IMR-90 (cell line): ENCODE data around the gene KCNK3. TPM values are rescaled to one million over a fixed set of nuclear protein-coding genes. Genes with fewer than 3 reads are reported as not detected.

Source experiments
- ATAC-seq: fragments of 200-7000 bp; cut with Tn5 transposase; 2 replicates; pipeline ENCODE4 v1.9.1; 2020; ENCODE audit warnings: low read depth, mild to moderate bottlenecking, moderate library complexity
- BruUV-seq: library from RNA; stranded (reverse); fragments of 400-500 nt; replicated peaks from 2 replicates; lab custom pipeline; 2021; lab: Mats Ljungman, UMichigan
- CTCF ChIA-PET: fragments of 300-600 bp; formaldehyde crosslinking; extraction: SDS; loops from one replicate; lab custom pipeline; 2021; ENCODE audit warnings: antibody characterized with exemption; lab: Yijun Ruan, JAX
- POLR2A ChIA-PET: fragments of 300-600 bp; sonication (Branson Sonifier 250); formaldehyde crosslinking; loops from one replicate; lab custom pipeline; 2022; ENCODE audit warnings: antibody characterized with exemption; ENCODE audit not compliant: unreplicated experiment; lab: Charles Lee
- DNase-seq: peaks from one replicate; pipeline ENCODE4 v3.0.0; 2013
- H2AFZ ChIP-seq: replicated peaks from 2 replicates; pipeline ENCODE3; 2013; ENCODE audit warnings: low read length, mild to moderate bottlenecking; ENCODE audit not compliant: poor library complexity
- H2AK5ac ChIP-seq: 2 replicates; pipeline ENCODE4 v1.6.1; 2013; ENCODE audit warnings: low read depth, low read length, inconsistent platforms
- H2AK9ac ChIP-seq: replicated peaks from 2 replicates; pipeline ENCODE3; 2013; ENCODE audit warnings: mild to moderate bottlenecking, low read depth, low read length, moderate library complexity; ENCODE audit not compliant: poor library complexity
- H2BK120ac ChIP-seq: 2 replicates; pipeline ENCODE4 v1.6.1; 2013; ENCODE audit warnings: low read depth, low read length, inconsistent platforms
- H2BK15ac ChIP-seq: 3 replicates; pipeline ENCODE4 v1.6.1; 2013; ENCODE audit warnings: low read depth, low read length, inconsistent platforms
- H2BK20ac ChIP-seq: 2 replicates; pipeline ENCODE4 v1.6.1; 2013; ENCODE audit warnings: low read depth, mild to moderate bottlenecking, inconsistent platforms, low read length, moderate library complexity
- H2BK5ac ChIP-seq: 2 replicates; pipeline ENCODE4 v1.6.1; 2013; ENCODE audit warnings: mild to moderate bottlenecking, low read depth, low read length, inconsistent platforms; ENCODE audit not compliant: poor library complexity, severe bottlenecking
- H3K14ac ChIP-seq: replicated peaks from 2 replicates; pipeline ENCODE4 v1.6.1; 2013; ENCODE audit warnings: low read depth, low read length, inconsistent platforms
- H3K18ac ChIP-seq: 2 replicates; pipeline ENCODE4 v1.6.1; 2013; ENCODE audit warnings: low read depth, low read length, control low read depth
- H3K23ac ChIP-seq: 2 replicates; pipeline ENCODE4 v1.6.1; 2013; ENCODE audit warnings: low read depth, low read length, inconsistent platforms
- H3K27ac ChIP-seq: 2 replicates; pipeline ENCODE4 v1.5.1; 2013; ENCODE audit warnings: mild to moderate bottlenecking, control low read depth, low read length; ENCODE audit not compliant: insufficient read depth
- H3K27me3 ChIP-seq: 2 replicates; pipeline ENCODE4 v1.6.1; 2013; ENCODE audit warnings: low read length; ENCODE audit not compliant: control insufficient read depth, insufficient read depth
- H3K36me3 ChIP-seq: 2 replicates; pipeline ENCODE4 v1.6.1; 2013; ENCODE audit warnings: low read length, mixed read lengths; ENCODE audit not compliant: control insufficient read depth, insufficient read depth
- H3K4ac ChIP-seq: 2 replicates; pipeline ENCODE4 v1.6.1; 2013; ENCODE audit warnings: low read depth, low read length, inconsistent platforms
- H3K4me1 ChIP-seq: 2 replicates; pipeline ENCODE4 v1.6.1; 2013; ENCODE audit warnings: low read length, mixed read lengths; ENCODE audit not compliant: control insufficient read depth, insufficient read depth
- H3K4me2 ChIP-seq: 2 replicates; pipeline ENCODE4 v1.6.1; 2013; ENCODE audit warnings: low read depth, mild to moderate bottlenecking, control low read depth, low read length, moderate library complexity
- H3K4me3 ChIP-seq: 2 replicates; pipeline ENCODE4 v1.5.1; 2013; ENCODE audit warnings: low read depth, mild to moderate bottlenecking, control low read depth, low read length, moderate library complexity; ENCODE audit not compliant: insufficient read depth
- H3K56ac ChIP-seq: 2 replicates; pipeline ENCODE4 v1.6.1; 2013; ENCODE audit warnings: low read length, inconsistent platforms; ENCODE audit not compliant: insufficient read depth; ENCODE audit errors: extremely low read depth
- H3K79me1 ChIP-seq, 2 experiments: 2 replicates each; pipeline ENCODE4 v1.6.1; 2013; ENCODE audit warnings: low read length in 2 of 2, inconsistent platforms in 1 of 2, low read depth in 1 of 2
- H3K9ac ChIP-seq: 2 replicates; pipeline ENCODE4 v1.6.1; 2013; ENCODE audit warnings: low read depth, low read length, control low read depth
- H3K9me1 ChIP-seq: 2 replicates; pipeline ENCODE4 v1.6.1; 2013; ENCODE audit warnings: low read length, inconsistent platforms; ENCODE audit not compliant: insufficient read depth
- H3K9me3 ChIP-seq: 2 replicates; pipeline ENCODE4 v1.6.1; 2013; ENCODE audit warnings: low read length; ENCODE audit not compliant: control insufficient read depth, insufficient read depth
- H4K20me1 ChIP-seq: 2 replicates; pipeline ENCODE4 v1.6.1; 2013; ENCODE audit warnings: low read length, inconsistent platforms; ENCODE audit not compliant: insufficient read depth
- H4K5ac ChIP-seq: 2 replicates; pipeline ENCODE4 v1.6.1; 2013; ENCODE audit warnings: mild to moderate bottlenecking, low read depth, low read length, control low read depth
- H4K8ac ChIP-seq, 2 experiments: 2 replicates each; pipeline ENCODE4 v1.6.1; 2013; ENCODE audit warnings: low read depth in 2 of 2, low read length in 2 of 2, control low read depth in 1 of 2, inconsistent platforms in 1 of 2
- H4K91ac ChIP-seq: 2 replicates; pipeline ENCODE4 v1.6.1; 2013; ENCODE audit warnings: low read depth, low read length, inconsistent platforms; ENCODE audit not compliant: insufficient read depth
- CEBPB ChIP-seq: IDR thresholded peaks from 2 replicates; pipeline ENCODE4 v1.6.1; 2012; ENCODE audit warnings: low read depth, low read length, improper control_type of control experiment
- CHD1 ChIP-seq: IDR thresholded peaks from 2 replicates; pipeline ENCODE4 v1.6.1; 2012; ENCODE audit warnings: low read depth, low read length, improper control_type of control experiment
- CTCF ChIP-seq: conservative IDR thresholded peaks from 2 replicates; pipeline ENCODE4 v1.5.1; 2012; ENCODE audit warnings: mild to moderate bottlenecking, low read depth, low read length, improper control_type of control experiment
- MAFK ChIP-seq: IDR thresholded peaks from 2 replicates; pipeline ENCODE4 v1.6.1; 2012; ENCODE audit warnings: low read depth, low read length, improper control_type of control experiment
- MAZ ChIP-seq: IDR thresholded peaks from 2 replicates; pipeline ENCODE4 v1.6.1; 2012; ENCODE audit warnings: low read depth, mild to moderate bottlenecking, low read length, improper control_type of control experiment, moderate library complexity, borderline replicate concordance
- NFE2L2 ChIP-seq: fragments of 150-350 bp; IDR thresholded peaks from 2 replicates; pipeline ENCODE4 v1.6.1; 2016; ENCODE audit warnings: low read depth, mild to moderate bottlenecking, low read length
- POLR2A ChIP-seq: IDR thresholded peaks from 2 replicates; pipeline ENCODE4 v1.6.1; 2012; ENCODE audit warnings: mild to moderate bottlenecking, low read depth, low read length
- RCOR1 ChIP-seq: IDR thresholded peaks from 2 replicates; pipeline ENCODE4 v1.6.1; 2012; ENCODE audit warnings: mild to moderate bottlenecking, low read length, improper control_type of control experiment; ENCODE audit not compliant: insufficient replicate concordance
- RFX5 ChIP-seq: IDR thresholded peaks from 2 replicates; pipeline ENCODE4 v1.8.0; 2012; ENCODE audit warnings: low read depth, mild to moderate bottlenecking, low read length, moderate library complexity
- SMC3 ChIP-seq: fragments of 150-350 bp; IDR thresholded peaks from 2 replicates; pipeline ENCODE4 v1.6.1; 2016; ENCODE audit warnings: low read depth, mild to moderate bottlenecking, antibody characterized with exemption, low read length, moderate library complexity
- WGBS, 2 experiments: methylation state at CpG; one replicate each; pipeline versions ENCODE4 v1.1.5 to v1.1.7; 2013; ENCODE audit warnings: missing lambda C conversion rate in 2 of 2; ENCODE audit not compliant: insufficient read length in 1 of 2; ENCODE audit errors: extremely low coverage in 2 of 2; 5-methylcytosine and 5-hydroxymethylcytosine counted together
- dilution Hi-C: fragments of 300-500 bp; cut with HindIII; formaldehyde crosslinking; loops from one replicate; pipeline ENCODE4 v1.14.3; 2018; ENCODE audit warnings: low sequenced_read_pairs; ENCODE audit not compliant: unreplicated experiment
- in situ Hi-C: fragments of 300-500 bp; cut with MboI; formaldehyde crosslinking; loops from 3 replicates; pipeline ENCODE4 v1.14.3; 2019; ENCODE audit warnings: low sequenced_read_pairs, inconsistent platforms, mixed read lengths
- intact Hi-C: fragments of 100-400 bp; cut with micrococcal nuclease; formaldehyde crosslinking; loops from 2 replicates; pipeline ENCODE4 v1.10.0; 2022
- polyA plus RNA-seq, 3 experiments: library from polyadenylated mRNA; depleted of rRNA; stranded (reverse); fragments of >200 nt; gene quantifications; 2 replicates each; pipeline ENCODE4 v1.2.3, GENCODE V29; 2012; ENCODE audit warnings: low replicate concordance in 1 of 3
- total RNA-seq: library from RNA; depleted of rRNA; stranded (reverse); fragments of >200 nt; gene quantifications from 2 replicates; pipeline ENCODE4 v1.2.3, GENCODE V29; 2012
- TF ChIP-seq, protein P1 (sequence below): fragments of 150-350 bp; IDR thresholded peaks from 2 replicates; pipeline ENCODE4 v1.6.1; 2016; ENCODE audit warnings: low read depth, mild to moderate bottlenecking, low read length, moderate library complexity, borderline replicate concordance
- TF ChIP-seq, protein P2 (sequence below): fragments of 150-350 bp; IDR thresholded peaks from 2 replicates; pipeline ENCODE4 v1.6.1; 2017; ENCODE audit warnings: mild to moderate bottlenecking, antibody characterized with exemption, low read length, low read depth

The KCNK3 gene
- total and polyA plus RNA-seq, 2 of the 4 experiments (the other 2 are of a cell fraction), result under 0.01 to 0.03 TPM

GRCh38 chr2:26721115-26722032 lies 28.9 kb downstream of the KCNK3 start (continued):
- TF ChIP-seq MAZ, result no peak

DNA sequence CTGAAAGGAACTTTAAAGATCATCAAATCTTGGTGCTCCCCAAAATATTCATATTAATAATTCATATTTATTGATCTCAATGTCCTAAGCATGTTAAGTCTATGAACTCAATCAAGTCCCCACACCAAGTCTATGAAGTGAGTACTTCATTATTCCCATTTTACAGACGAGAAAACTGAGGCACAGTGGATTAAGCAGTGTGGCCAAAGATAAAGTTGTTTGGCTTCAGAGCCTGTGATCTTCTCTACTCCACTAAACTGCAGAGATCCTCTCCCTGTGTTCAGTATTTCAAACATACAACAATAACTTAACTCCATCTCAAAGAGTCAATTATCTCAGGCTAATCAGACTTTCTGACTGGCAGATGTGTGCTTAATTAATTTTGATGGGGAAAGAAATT lies 29.8 kb downstream of the KCNK3 start:
- Histone ChIP-seq H2AK5ac (no peak overlapping the region), H3K4me1 (peaks cover 15% of the 10 kb centered on the region), H3K4ac (no peak overlapping the region), H2BK120ac (no peak overlapping the region), H3K27me3 (no peaks in the 10 kb centered on the region), H3K4me3 (no peak overlapping the region), H3K56ac (no peak overlapping the region), H3K79me1 (no peaks in the 10 kb centered on the region), H3K14ac (no peak overlapping the region), H3K9me1 (peaks cover 14% of the 10 kb centered on the region), H3K4me2 (no peak overlapping the region), H4K5ac (no peak overlapping the region), H4K20me1 (no peaks in the 10 kb centered on the region), H3K36me3 (no peaks in the 10 kb centered on the region), H2AFZ (no peak overlapping the region), H4K91ac (no peak overlapping the region), H2BK5ac (no peak overlapping the region), H4K8ac (no peak overlapping the region), H3K18ac (no peak overlapping the region), H3K27ac (no peak overlapping the region), H3K9ac (no peak overlapping the region), H3K9me3 (no peaks in the 10 kb centered on the region), H3K23ac (no peak overlapping the region), H2AK9ac (no peak overlapping the region), H2BK15ac (no peak overlapping the region), H2BK20ac (no peak overlapping the region)
- DNase-seq (no peak), ATAC-seq (no peak)
- WGBS, 2 experiments, result no CpG with 5 or more reads among the region's 1 CpG
- intact Hi-C loops, result no loop called here
- ChIA-PET CTCF (no interaction called here), POLR2A (no interaction called here)
- BruUV-seq, result no TSS peak
- in situ Hi-C loops, result no loop called here
- dilution Hi-C loops, result no loop called here
- TF ChIP-seq RCOR1, result no peak
- TF ChIP-seq, protein P1, sequence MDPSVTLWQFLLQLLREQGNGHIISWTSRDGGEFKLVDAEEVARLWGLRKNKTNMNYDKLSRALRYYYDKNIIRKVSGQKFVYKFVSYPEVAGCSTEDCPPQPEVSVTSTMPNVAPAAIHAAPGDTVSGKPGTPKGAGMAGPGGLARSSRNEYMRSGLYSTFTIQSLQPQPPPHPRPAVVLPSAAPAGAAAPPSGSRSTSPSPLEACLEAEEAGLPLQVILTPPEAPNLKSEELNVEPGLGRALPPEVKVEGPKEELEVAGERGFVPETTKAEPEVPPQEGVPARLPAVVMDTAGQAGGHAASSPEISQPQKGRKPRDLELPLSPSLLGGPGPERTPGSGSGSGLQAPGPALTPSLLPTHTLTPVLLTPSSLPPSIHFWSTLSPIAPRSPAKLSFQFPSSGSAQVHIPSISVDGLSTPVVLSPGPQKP, result no peak
- no peak for TF ChIP-seq RFX5
- no peak for TF ChIP-seq MAZ
- no peak for TF ChIP-seq MAFK
- TF ChIP-seq CEBPB, result no peak
- TF ChIP-seq, protein P2, sequence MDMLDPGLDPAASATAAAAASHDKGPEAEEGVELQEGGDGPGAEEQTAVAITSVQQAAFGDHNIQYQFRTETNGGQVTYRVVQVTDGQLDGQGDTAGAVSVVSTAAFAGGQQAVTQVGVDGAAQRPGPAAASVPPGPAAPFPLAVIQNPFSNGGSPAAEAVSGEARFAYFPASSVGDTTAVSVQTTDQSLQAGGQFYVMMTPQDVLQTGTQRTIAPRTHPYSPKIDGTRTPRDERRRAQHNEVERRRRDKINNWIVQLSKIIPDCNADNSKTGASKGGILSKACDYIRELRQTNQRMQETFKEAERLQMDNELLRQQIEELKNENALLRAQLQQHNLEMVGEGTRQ, result no peak
- TF ChIP-seq POLR2A, result no peak
- no peak for TF ChIP-seq CHD1
- no peak for TF ChIP-seq CTCF
- TF ChIP-seq SMC3, result no peak
- TF ChIP-seq NFE2L2, result no peak
